ENCODE results near the gene ARHGAP20. TPM values are rescaled to one million over a fixed set of nuclear protein-coding genes. Genes with fewer than 3 reads are reported as not detected.

The ARHGAP20 gene
- total and polyA plus RNA-seq, 2 of the 4 experiments (the other 2 are of a cell fraction) = 1.4 to 2.5 TPM

GRCh38 chr11:110710628-110711381 lies 1.4 kb downstream of the ARHGAP20 start (continued):
- TF ChIP-seq MAZ (IDR thresholded peaks at IDR 0.05; ENCODE audit: borderline replicate concordance, low read depth, low read length) = no peak
- no peak for TF ChIP-seq POLR2A (IDR thresholded peaks at IDR 0.05; ENCODE audit: low read depth, low read length)
- no peak for TF ChIP-seq CEBPB (IDR thresholded peaks at IDR 0.05; ENCODE audit: low read depth, low read length)

- no peaks in the 10 kb centered on the region for H3K36me3 ChIP-seq (ENCODE audit: control insufficient read depth, insufficient read depth, low read length)
- no peak overlapping the region for H3K4ac ChIP-seq (ENCODE audit: low read depth, low read length)
- BruUV-seq (replicated peaks) = no TSS peak
- no peak overlapping the region for H3K4me3 ChIP-seq (ENCODE audit: insufficient read depth, low read depth, low read length)
- H3K79me1 ChIP-seq (ENCODE audit: low read depth in 1 of 2, low read length in 2 of 2) = peaks cover 15 to 18% of the 10 kb centered on the region in 2 experiments; a peak in 2 of 4 replicates
- no peaks in the 10 kb centered on the region for H4K20me1 ChIP-seq (ENCODE audit: insufficient read depth, low read length)
- no peak overlapping the region for H2BK120ac ChIP-seq (ENCODE audit: low read depth, low read length)
- no peak overlapping the region for H2AK9ac ChIP-seq (replicated peaks; ENCODE audit: low read depth, low read length, poor library complexity)
- ChIA-PET CTCF (no interaction called here), POLR2A (ENCODE audit: unreplicated experiment) (no interaction called here)
- H3K9ac ChIP-seq (ENCODE audit: low read depth, low read length) = no peak overlapping the region
- no peak overlapping the region for H2AFZ ChIP-seq (replicated peaks; ENCODE audit: low read length, poor library complexity)
- no peak overlapping the region for H2BK20ac ChIP-seq (ENCODE audit: low read depth, low read length)
- H3K14ac ChIP-seq (replicated peaks; ENCODE audit: low read depth, low read length) = no peak overlapping the region
- H3K4me2 ChIP-seq (ENCODE audit: low read depth, low read length) = no peak overlapping the region
- no peak overlapping the region for H4K5ac ChIP-seq (ENCODE audit: low read depth, low read length)
- no peak overlapping the region for H3K56ac ChIP-seq (ENCODE audit: extremely low read depth, insufficient read depth, low read length)
- DNase-seq (no peak), ATAC-seq (ENCODE audit: low read depth) (no peak)
- H4K8ac ChIP-seq (ENCODE audit: low read depth in 2 of 2, low read length in 2 of 2) = no peak overlapping the region
- H2BK5ac ChIP-seq (ENCODE audit: low read depth, low read length, poor library complexity, severe bottlenecking) = no peak overlapping the region
- H2AK5ac ChIP-seq (ENCODE audit: low read depth, low read length) = no peak overlapping the region
- H3K9me1 ChIP-seq (ENCODE audit: insufficient read depth, low read length) = no peaks in the 10 kb centered on the region
- no peaks in the 10 kb centered on the region for H3K27me3 ChIP-seq (ENCODE audit: control insufficient read depth, insufficient read depth, low read length)
- 65% methylated on average over 2 of the region's 5 CpGs; no CpG with 5 or more reads in 1 of the 2 experiments for WGBS, 2 experiments (ENCODE audit: extremely low coverage in 2 of 2, insufficient read length in 1 of 2)
- H3K23ac ChIP-seq (ENCODE audit: low read depth, low read length) = no peak overlapping the region
- no peak overlapping the region for H4K91ac ChIP-seq (ENCODE audit: insufficient read depth, low read depth, low read length)
- in situ Hi-C loops (cut with MboI; ENCODE audit: low sequenced_read_pairs) (loop anchor here (25.0 kb wide), 1 partner anchor 242 kb away; no protein-coding TSS in a partner anchor), dilution Hi-C loops (cut with HindIII; ENCODE audit: low sequenced_read_pairs, unreplicated experiment) (no loop called here), intact Hi-C loops (cut with micrococcal nuclease) (no loop called here)
- no peaks in the 10 kb centered on the region for H3K4me1 ChIP-seq (ENCODE audit: control insufficient read depth, insufficient read depth, low read length)
- H3K9me3 ChIP-seq (ENCODE audit: control insufficient read depth, insufficient read depth, low read length) = no peaks in the 10 kb centered on the region
- no peak overlapping the region for H3K18ac ChIP-seq (ENCODE audit: low read depth, low read length)
- no peak overlapping the region for H3K27ac ChIP-seq (ENCODE audit: insufficient read depth, low read length)
- H2BK15ac ChIP-seq (ENCODE audit: low read depth, low read length) = no peak overlapping the region
- TF ChIP-seq MAZ (IDR thresholded peaks at IDR 0.05; ENCODE audit: borderline replicate concordance, low read depth, low read length) = no peak
- TF ChIP-seq CEBPB (IDR thresholded peaks at IDR 0.05; ENCODE audit: low read depth, low read length) = no peak
- no peak for TF ChIP-seq NFE2L2 (IDR thresholded peaks at IDR 0.05; ENCODE audit: low read depth, low read length)
- no peak for TF ChIP-seq ELK1 (IDR thresholded peaks at IDR 0.05; ENCODE audit: borderline replicate concordance, low read depth, low read length)
- no peak for TF ChIP-seq RAD21 (IDR thresholded peaks at IDR 0.05; ENCODE audit: low read length)
- no peak for TF ChIP-seq USF2 (IDR thresholded peaks at IDR 0.05; ENCODE audit: low read depth, low read length)
- TF ChIP-seq MXI1 (IDR thresholded peaks at IDR 0.05; ENCODE audit: borderline replicate concordance, low read depth, low read length) = no peak
- TF ChIP-seq CHD1 (IDR thresholded peaks at IDR 0.05; ENCODE audit: low read depth, low read length) = no peak
- TF ChIP-seq RFX5 (IDR thresholded peaks at IDR 0.05; ENCODE audit: low read depth, low read length) = no peak
- no peak for TF ChIP-seq POLR2A (IDR thresholded peaks at IDR 0.05; ENCODE audit: low read depth, low read length)
- no peak for TF ChIP-seq BHLHE40 (IDR thresholded peaks at IDR 0.05; ENCODE audit: low read depth, low read length)
- no peak for TF ChIP-seq FOS (IDR thresholded peaks at IDR 0.05; ENCODE audit: low read depth, low read length)
- TF ChIP-seq SMC3 (IDR thresholded peaks at IDR 0.05; ENCODE audit: low read depth, low read length) = no peak
These were observed 7.9 kb downstream of the ARHGAP20 start for GRCh38 chr11:110704210-110704864.
